Measurements from ENCODE around the gene PPP4R1. TPM values are rescaled to one million over a fixed set of nuclear protein-coding genes. Genes with fewer than 3 reads are reported as not detected.

Gene PPP4R1
- total and polyA plus RNA-seq, 7 donors: 10.3 to 36.1 (median 27.8) TPM

DNA sequence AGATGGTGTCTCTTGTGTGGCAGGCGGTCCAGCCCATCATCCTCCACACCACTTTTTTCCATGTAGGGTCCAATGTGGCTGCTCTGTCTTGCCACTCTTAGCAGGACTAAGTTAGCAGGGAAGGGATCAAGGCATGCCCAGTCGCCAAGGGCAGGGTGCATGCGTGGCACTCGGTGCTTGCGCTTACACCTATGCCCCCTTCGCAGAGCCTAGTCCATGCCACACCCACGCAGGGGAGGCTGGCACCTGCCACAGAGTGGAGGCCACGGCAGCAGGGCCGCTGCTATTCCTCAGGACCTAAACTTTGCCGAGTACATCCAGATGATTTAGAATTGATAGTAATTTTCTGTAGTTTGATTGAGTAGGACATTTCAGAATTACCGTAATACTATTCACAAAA lies 79.5 kb downstream of the PPP4R1 start:
- H3K4me3 ChIP-seq: no peak overlapping the region
- no peaks in the 10 kb centered on the region for H3K27me3 ChIP-seq (ENCODE audit: insufficient read depth in 3 of 3, low read length in 2 of 3)
- WGBS, 3 donors: 95 to 97% (median 95%) methylated on average over 11 of the region's 11 CpGs
- no peaks in the 10 kb centered on the region for H3K9me3 ChIP-seq
- H3K27ac ChIP-seq: no peak overlapping the region
- TF ChIP-seq, protein P1, sequence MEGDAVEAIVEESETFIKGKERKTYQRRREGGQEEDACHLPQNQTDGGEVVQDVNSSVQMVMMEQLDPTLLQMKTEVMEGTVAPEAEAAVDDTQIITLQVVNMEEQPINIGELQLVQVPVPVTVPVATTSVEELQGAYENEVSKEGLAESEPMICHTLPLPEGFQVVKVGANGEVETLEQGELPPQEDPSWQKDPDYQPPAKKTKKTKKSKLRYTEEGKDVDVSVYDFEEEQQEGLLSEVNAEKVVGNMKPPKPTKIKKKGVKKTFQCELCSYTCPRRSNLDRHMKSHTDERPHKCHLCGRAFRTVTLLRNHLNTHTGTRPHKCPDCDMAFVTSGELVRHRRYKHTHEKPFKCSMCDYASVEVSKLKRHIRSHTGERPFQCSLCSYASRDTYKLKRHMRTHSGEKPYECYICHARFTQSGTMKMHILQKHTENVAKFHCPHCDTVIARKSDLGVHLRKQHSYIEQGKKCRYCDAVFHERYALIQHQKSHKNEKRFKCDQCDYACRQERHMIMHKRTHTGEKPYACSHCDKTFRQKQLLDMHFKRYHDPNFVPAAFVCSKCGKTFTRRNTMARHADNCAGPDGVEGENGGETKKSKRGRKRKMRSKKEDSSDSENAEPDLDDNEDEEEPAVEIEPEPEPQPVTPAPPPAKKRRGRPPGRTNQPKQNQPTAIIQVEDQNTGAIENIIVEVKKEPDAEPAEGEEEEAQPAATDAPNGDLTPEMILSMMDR (IDR thresholded peaks at IDR 0.05): no peak
- intact Hi-C loops (cut with DNase I): no loop called here
- H3K4me1 ChIP-seq: no peaks in the 10 kb centered on the region
- DNase-seq (no peak), ATAC-seq (no peak)
- H3K36me3 ChIP-seq (ENCODE audit: insufficient read depth in 1 of 2, low read depth in 1 of 2): peaks cover 3 to 93% of the 10 kb centered on the region in 2 donors

DNA sequence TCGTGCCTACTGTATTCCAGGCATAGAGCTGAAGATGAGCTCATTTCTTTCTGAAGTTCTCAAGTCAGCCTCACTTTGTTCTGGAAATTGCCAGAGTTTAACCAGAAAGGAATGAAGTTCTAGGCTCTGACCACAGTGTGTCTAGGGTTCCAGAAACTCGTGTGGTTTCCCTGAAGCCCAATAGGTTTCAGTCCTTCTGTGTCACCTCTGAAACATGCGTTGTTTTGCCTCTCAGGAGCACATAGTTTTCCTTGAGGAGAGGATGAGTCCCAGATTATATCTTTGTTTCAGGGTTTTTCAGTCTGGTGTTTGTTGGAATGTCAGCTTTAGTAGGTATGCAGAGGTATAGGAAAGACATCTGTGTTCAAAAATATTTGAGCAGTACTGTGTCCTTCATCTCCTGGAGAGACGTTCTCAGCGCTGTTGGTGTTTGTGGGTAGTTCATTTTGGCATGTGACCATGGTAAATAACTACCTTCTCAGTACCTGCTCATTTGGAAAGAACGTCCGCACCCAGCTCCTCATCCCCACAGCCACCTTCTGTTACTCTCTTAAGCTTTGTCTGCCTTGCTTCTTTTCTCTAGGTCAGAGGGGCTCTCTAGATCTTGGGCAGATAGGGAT lies 82.5 kb downstream of the PPP4R1 start:
- Histone ChIP-seq H3K4me3 (no peak overlapping the region), H3K9me3 (no peaks in the 10 kb centered on the region), H3K27me3 (ENCODE audit: insufficient read depth in 3 of 3, low read length in 2 of 3) (no peaks in the 10 kb centered on the region), H3K27ac (no peak overlapping the region), H3K36me3 (ENCODE audit: insufficient read depth in 1 of 2, low read depth in 1 of 2) (peaks cover 3 to 95% of the 10 kb centered on the region in 2 donors), H3K4me1 (no peaks in the 10 kb centered on the region)
- no peak for ATAC-seq
- 92 to 95% (median 93%) methylated on average over 7 of the region's 7 CpGs for WGBS, 3 donors
- no peak for DNase-seq
- TF ChIP-seq, protein P1 (IDR thresholded peaks at IDR 0.05): no peak
- intact Hi-C loops (cut with DNase I): no loop called here

DNA sequence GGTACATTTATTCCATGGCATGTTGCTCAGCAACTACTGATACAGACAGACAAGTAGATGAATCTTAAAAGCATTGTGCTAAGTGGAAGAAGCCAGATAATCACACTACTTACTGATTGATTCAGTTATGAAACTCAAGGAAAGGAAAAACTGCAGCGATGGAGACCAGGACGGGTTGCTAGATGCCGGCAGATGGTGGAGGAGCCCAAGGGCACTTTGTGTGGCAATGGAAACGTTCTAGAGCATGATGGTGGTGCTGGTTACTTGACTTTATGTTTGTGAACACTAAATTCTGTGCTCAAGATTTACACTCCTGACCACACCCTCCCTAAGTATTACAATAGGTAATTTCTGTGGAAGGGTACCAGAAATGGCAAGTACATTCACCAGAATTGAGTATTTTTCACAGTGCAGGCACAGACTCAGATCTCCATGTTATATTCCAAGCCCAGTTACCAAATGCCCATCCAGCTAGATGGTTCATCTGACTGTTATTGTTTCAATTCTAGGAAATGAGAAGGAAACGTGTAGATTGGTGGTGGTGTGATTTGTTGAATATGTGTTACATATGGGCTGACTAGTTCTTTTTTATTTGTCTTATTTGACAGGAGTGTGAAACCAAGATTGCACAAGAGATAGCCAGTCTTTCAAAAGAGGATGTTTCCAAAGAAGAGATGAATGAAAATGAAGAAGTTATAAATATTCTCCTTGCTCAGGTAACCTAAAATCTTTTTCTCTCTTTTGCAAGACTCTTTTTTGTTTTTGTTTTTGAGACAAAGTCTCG lies 83.9 kb downstream of the PPP4R1 start:
- no peak overlapping the region for H3K4me3 ChIP-seq
- 93 to 97% (median 96%) methylated on average over 6 of the region's 6 CpGs for WGBS, 3 donors
- peaks cover 3 to 92% of the 10 kb centered on the region in 2 donors for H3K36me3 ChIP-seq (ENCODE audit: insufficient read depth in 1 of 2, low read depth in 1 of 2)
- no peaks in the 10 kb centered on the region for H3K27me3 ChIP-seq (ENCODE audit: insufficient read depth in 3 of 3, low read length in 2 of 3)
- TF ChIP-seq, protein P1 (IDR thresholded peaks at IDR 0.05): no peak
- no peaks in the 10 kb centered on the region for H3K9me3 ChIP-seq
- no peaks in the 10 kb centered on the region for H3K4me1 ChIP-seq
- intact Hi-C loops (cut with DNase I): no loop called here
- DNase-seq: no peak
- ATAC-seq: no peak
- H3K27ac ChIP-seq: no peak overlapping the region

DNA sequence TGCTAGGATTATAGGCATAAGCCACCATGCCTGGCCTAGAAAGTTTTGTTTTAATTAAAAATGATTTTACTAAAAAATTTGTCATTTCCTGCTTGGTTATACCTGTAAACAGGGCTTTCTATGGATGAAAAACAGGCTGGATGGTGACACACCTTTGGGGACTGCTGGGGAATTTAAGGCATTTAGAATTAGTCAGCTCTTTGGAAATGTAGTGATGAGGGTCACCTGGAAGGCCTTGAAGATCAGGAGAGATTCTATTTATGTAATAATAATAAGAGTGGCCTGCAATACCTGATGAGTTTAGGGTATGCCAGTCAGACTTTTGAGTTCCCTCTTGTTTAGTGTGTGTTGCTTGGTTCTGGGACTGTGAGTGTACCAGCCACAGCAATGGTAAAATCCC lies 87.9 kb downstream of the PPP4R1 start:
- no peak for DNase-seq
- peaks cover 0 to 83% of the 10 kb centered on the region in 2 donors for H3K36me3 ChIP-seq (ENCODE audit: insufficient read depth in 1 of 2, low read depth in 1 of 2)
- TF ChIP-seq, protein P1 (IDR thresholded peaks at IDR 0.05): no peak

More for the DNA sequence above, 87.9 kb downstream of the PPP4R1 start:
- ATAC-seq: no peak
- no peaks in the 10 kb centered on the region for H3K4me1 ChIP-seq
- H3K4me3 ChIP-seq: no peak overlapping the region
- no peaks in the 10 kb centered on the region for H3K9me3 ChIP-seq
- intact Hi-C loops (cut with DNase I): no loop called here
- H3K27ac ChIP-seq: no peak overlapping the region
- no peaks in the 10 kb centered on the region for H3K27me3 ChIP-seq (ENCODE audit: insufficient read depth in 3 of 3, low read length in 2 of 3)

All from psoas muscle (tissue), 8 donors.